HEK293 (cell line): Measurements from ENCODE around the gene PLEKHM1.
A peak's percentile ranks its signal among the peaks of the same experiment; 100 is the strongest.
"Not testable (repeated sequence)": the region's sequence is repeated elsewhere in the genome, so short reads cannot be mapped to it uniquely, and the experiment has no call there.

ENCODE experiments used
- CTCF ChIA-PET: fragments of 350-600 bp; formaldehyde crosslinking; extraction: SDS; loops from one replicate; lab custom pipeline; 2021; ENCODE audit warnings: antibody characterized with exemption; lab: Yijun Ruan, JAX
- POLR2A ChIA-PET: fragments of 300-600 bp; formaldehyde crosslinking; extraction: SDS; loops from one replicate; lab custom pipeline; 2020; ENCODE audit warnings: antibody characterized with exemption, inconsistent platforms; lab: Yijun Ruan, JAX
- H3K27ac ChIP-seq: fragments of 200-500 bp; sonication (Bioruptor generic); 2 replicates; pipeline ENCODE4 v1.5.1; 2014; ENCODE audit warnings: low read depth, low read length, control low read depth, inconsistent platforms; ENCODE audit errors: extremely low read depth
- H3K36me3 ChIP-seq, 2 experiments: fragments of 200-500 bp in 1 of 2; sonication (Bioruptor generic) in 1 of 2; 1 replicate in 1 of 2; 2 replicates in 1 of 2; pipeline ENCODE4 v1.5.1; 2014 to 2017; ENCODE audit warnings: inconsistent platforms in 2 of 2, low read length in 2 of 2; ENCODE audit not compliant: control insufficient read depth in 2 of 2, insufficient read depth in 1 of 2
- H3K4me1 ChIP-seq: fragments of 200-500 bp; sonication (Bioruptor generic); 2 replicates; pipeline ENCODE4 v1.5.1; 2014; ENCODE audit warnings: mild to moderate bottlenecking, low read length, inconsistent platforms; ENCODE audit not compliant: control insufficient read depth, insufficient read depth
- H3K4me3 ChIP-seq: 2 replicates; pipeline ENCODE4 v1.5.1; 2011; ENCODE audit warnings: low read depth, mild to moderate bottlenecking, control low read depth, low read length, moderate library complexity
- H3K9me3 ChIP-seq: fragments of 200-500 bp; sonication (Bioruptor generic); 2 replicates; pipeline ENCODE4 v1.5.1; 2014; ENCODE audit warnings: low read depth, low read length, inconsistent platforms; ENCODE audit not compliant: control insufficient read depth, insufficient read depth
- GLIS1 ChIP-seq: fragments of 450-650 bp; formaldehyde crosslinking; IDR thresholded peaks from 2 replicates; pipeline ENCODE4 v1.5.1; 2016; ENCODE audit warnings: missing biosample characterization, missing genetic modification characterization
- ZIC2 ChIP-seq: fragments of 450-650 bp; formaldehyde crosslinking; IDR thresholded peaks from 2 replicates; pipeline ENCODE4 v1.5.1; 2016; ENCODE audit warnings: missing biosample characterization, missing genetic modification characterization

The PLEKHM1 gene

GRCh38 chr17:45447650-45448049, 42.9 kb downstream of the PLEKHM1 start:
- H3K27ac ChIP-seq, CTCF ChIA-PET, POLR2A ChIA-PET, H3K9me3 ChIP-seq, H3K4me1 ChIP-seq, H3K4me3 ChIP-seq: not testable (repeated sequence)
- H3K36me3 ChIP-seq: peaks cover 0 to 18% of the 10 kb centered on the region in 2 experiments; a peak in 2 of 3 replicates

- CTCF ChIA-PET, POLR2A ChIA-PET, H3K4me3 ChIP-seq, H3K4me1 ChIP-seq, H3K27ac ChIP-seq, H3K9me3 ChIP-seq: not testable (repeated sequence)
- H3K36me3 ChIP-seq: peaks cover 0 to 18% of the 10 kb centered on the region in 2 experiments; a peak in 2 of 3 replicates
Observed at GRCh38 chr17:45446872-45447625, 43.5 kb downstream of the PLEKHM1 start.

DNA sequence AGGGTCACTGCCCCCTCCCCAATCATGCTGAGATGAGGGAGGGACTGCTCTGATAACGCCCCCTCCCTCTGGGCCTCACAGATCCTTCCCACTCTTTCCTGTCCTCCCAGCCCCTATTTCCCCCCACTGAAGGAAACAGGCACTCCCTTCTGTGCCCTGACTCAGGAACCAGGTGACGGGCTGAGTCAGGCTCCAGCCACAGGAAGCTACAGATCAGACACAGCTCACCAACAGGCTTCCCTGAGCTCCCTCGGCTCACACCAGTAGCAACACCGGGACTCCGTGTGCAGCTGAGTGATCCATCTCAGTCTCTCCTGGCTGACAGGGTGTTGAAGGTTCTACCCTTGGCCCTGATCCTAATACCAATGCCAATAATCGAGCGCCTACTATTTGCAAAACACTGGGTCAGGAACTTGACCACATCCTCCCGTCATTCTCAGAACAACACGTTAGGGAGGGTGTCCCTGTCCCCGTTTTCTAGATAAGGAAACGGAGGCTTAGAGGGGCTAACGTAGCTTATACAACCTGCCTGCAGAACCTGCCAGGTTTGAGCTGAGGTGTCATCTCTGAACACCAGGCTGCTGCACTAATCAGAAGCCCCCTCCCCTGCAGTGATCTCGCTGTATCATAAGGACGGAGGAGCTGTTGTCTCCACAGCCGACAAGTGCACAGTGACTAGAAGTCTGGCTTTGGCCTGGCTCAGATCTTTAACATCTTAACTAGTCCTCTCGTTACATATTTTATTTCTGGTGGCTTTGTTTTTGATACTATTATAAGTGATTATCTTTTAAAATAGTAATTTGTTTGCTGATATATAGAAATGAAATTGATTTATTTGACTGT, 44.4 kb downstream of the PLEKHM1 start:
- H3K4me1 ChIP-seq, POLR2A ChIA-PET, H3K4me3 ChIP-seq, H3K9me3 ChIP-seq, H3K27ac ChIP-seq, CTCF ChIA-PET: not testable (repeated sequence)
- peaks cover 0 to 18% of the 10 kb centered on the region in 2 experiments; a peak in 2 of 3 replicates for H3K36me3 ChIP-seq

- H3K4me3 ChIP-seq, H3K27ac ChIP-seq, POLR2A ChIA-PET, H3K9me3 ChIP-seq, CTCF ChIA-PET, H3K4me1 ChIP-seq: not testable (repeated sequence)
- peaks cover 0 to 18% of the 10 kb centered on the region in 2 experiments; a peak in 2 of 3 replicates for H3K36me3 ChIP-seq
Observed at GRCh38 chr17:45444856-45445820, 45.4 kb downstream of the PLEKHM1 start.

GRCh38 chr17:45444301-45444700, 46.2 kb downstream of the PLEKHM1 start:
- CTCF ChIA-PET, H3K4me1 ChIP-seq, H3K9me3 ChIP-seq, POLR2A ChIA-PET, H3K4me3 ChIP-seq, H3K27ac ChIP-seq: not testable (repeated sequence)
- H3K36me3 ChIP-seq: peaks cover 0 to 12% of the 10 kb centered on the region in 2 experiments; a peak in 1 of 3 replicates

- H3K4me1 ChIP-seq, H3K27ac ChIP-seq, H3K4me3 ChIP-seq, H3K9me3 ChIP-seq, CTCF ChIA-PET, POLR2A ChIA-PET: not testable (repeated sequence)
- TF ChIP-seq GLIS1 (peak; percentile 76), ZIC2 (tag by site-specific recombination) (peak; percentile 46)
- H3K36me3 ChIP-seq: peaks cover 0 to 14% of the 10 kb centered on the region in 2 experiments; a peak in 1 of 3 replicates
Observed at GRCh38 chr17:45443371-45444260, 46.9 kb downstream of the PLEKHM1 start.
